ENCODE measurements around the gene CACNA1G.

Gene CACNA1G

GRCh38 chr17:50545311-50545710, 15.2 kb upstream of the CACNA1G start:
- Histone ChIP-seq H3K9me3 (ENCODE audit: control insufficient read depth, low read length) (no peaks in the 10 kb centered on the region), H3K27me3 (ENCODE audit: control insufficient read depth in 1 of 2, insufficient read depth in 1 of 2, low read length in 2 of 2) (peaks cover 0 to 5% of the 10 kb centered on the region in 2 experiments), H3K4ac (ENCODE audit: low read depth in 1 of 2, low read length in 2 of 2) (no peak overlapping the region), H3K4me2 (ENCODE audit: low read length, poor library complexity, severe bottlenecking) (no peak overlapping the region), H2AFZ (ENCODE audit: low read depth, low read length) (no peak overlapping the region), H3K14ac (ENCODE audit: low read length in 2 of 2) (no peak overlapping the region), H2BK5ac (ENCODE audit: low read depth, low read length, poor library complexity, severe bottlenecking) (no peak overlapping the region), H3K9ac (ENCODE audit: low read length) (no peak overlapping the region), H2AK5ac (ENCODE audit: low read length, severe bottlenecking) (no peak overlapping the region), H3K36me3 (ENCODE audit: control insufficient read depth in 1 of 2, insufficient read depth in 2 of 2, low read depth in 1 of 2, low read length in 2 of 2) (peaks cover 17 to 22% of the 10 kb centered on the region in 2 experiments), H3K18ac (ENCODE audit: low read depth in 1 of 2, low read length in 2 of 2) (no peak overlapping the region), H3K27ac (ENCODE audit: low read length, poor library complexity, severe bottlenecking) (no peak overlapping the region), H3K79me1 (replicated peaks; ENCODE audit: low read length, poor library complexity, severe bottlenecking) (peaks cover 13% of the 10 kb centered on the region), H4K8ac (ENCODE audit: low read length) (no peak overlapping the region), H3K23ac (ENCODE audit: low read length in 2 of 2) (no peak overlapping the region), H2BK15ac (ENCODE audit: low read depth, poor library complexity, severe bottlenecking) (no peak overlapping the region), H2BK12ac (ENCODE audit: low read length in 2 of 2) (no peak overlapping the region), H3K4me1 (ENCODE audit: control insufficient read depth, insufficient read depth, low read depth, low read length) (peaks cover 28% of the 10 kb centered on the region), H3K4me3 (ENCODE audit: insufficient read depth in 1 of 2, low read depth in 1 of 2, low read length in 2 of 2) (no peak overlapping the region), H2BK120ac (ENCODE audit: low read depth, low read length) (no peak overlapping the region), H4K91ac (ENCODE audit: low read length) (no peak overlapping the region)
- no peak for DNase-seq
- 74% methylated on average over 8 of the region's 8 CpGs for WGBS

- Histone ChIP-seq H3K27me3 (ENCODE audit: control insufficient read depth in 1 of 2, insufficient read depth in 1 of 2, low read length in 2 of 2) (peaks cover 0 to 5% of the 10 kb centered on the region in 2 experiments), H3K36me3 (ENCODE audit: control insufficient read depth in 1 of 2, insufficient read depth in 2 of 2, low read depth in 1 of 2, low read length in 2 of 2) (peaks cover 28 to 34% of the 10 kb centered on the region in 2 experiments), H3K4ac (ENCODE audit: low read depth in 1 of 2, low read length in 2 of 2) (no peak overlapping the region), H2AFZ (ENCODE audit: low read depth, low read length) (no peak overlapping the region), H3K23ac (ENCODE audit: low read length in 2 of 2) (no peak overlapping the region), H2BK5ac (ENCODE audit: low read depth, low read length, poor library complexity, severe bottlenecking) (no peak overlapping the region), H3K4me1 (ENCODE audit: control insufficient read depth, insufficient read depth, low read depth, low read length) (peaks cover 23% of the 10 kb centered on the region), H4K8ac (ENCODE audit: low read length) (no peak overlapping the region), H3K18ac (ENCODE audit: low read depth in 1 of 2, low read length in 2 of 2) (no peak overlapping the region), H4K91ac (ENCODE audit: low read length) (no peak overlapping the region), H3K27ac (ENCODE audit: low read length, poor library complexity, severe bottlenecking) (no peak overlapping the region), H2BK120ac (ENCODE audit: low read depth, low read length) (no peak overlapping the region), H3K79me1 (replicated peaks; ENCODE audit: low read length, poor library complexity, severe bottlenecking) (peaks cover 20% of the 10 kb centered on the region), H3K4me3 (ENCODE audit: insufficient read depth in 1 of 2, low read depth in 1 of 2, low read length in 2 of 2) (peak overlapping the region in 1 of 2 experiments; percentile 92), H3K9ac (ENCODE audit: low read length) (peak overlapping the region; percentile 89), H2BK15ac (ENCODE audit: low read depth, poor library complexity, severe bottlenecking) (no peak overlapping the region), H3K4me2 (ENCODE audit: low read length, poor library complexity, severe bottlenecking) (no peak overlapping the region), H2BK12ac (ENCODE audit: low read length in 2 of 2) (no peak overlapping the region), H2AK5ac (ENCODE audit: low read length, severe bottlenecking) (no peak overlapping the region), H3K9me3 (ENCODE audit: control insufficient read depth, low read length) (no peaks in the 10 kb centered on the region), H3K14ac (ENCODE audit: low read length in 2 of 2) (no peak overlapping the region)
- DNase-seq = no peak
- 56% methylated on average over 4 of the region's 4 CpGs for whole genome bisulfite sequencing
Measured at GRCh38 chr17:50546701-50547034, 13.8 kb upstream of the CACNA1G start.

DNA sequence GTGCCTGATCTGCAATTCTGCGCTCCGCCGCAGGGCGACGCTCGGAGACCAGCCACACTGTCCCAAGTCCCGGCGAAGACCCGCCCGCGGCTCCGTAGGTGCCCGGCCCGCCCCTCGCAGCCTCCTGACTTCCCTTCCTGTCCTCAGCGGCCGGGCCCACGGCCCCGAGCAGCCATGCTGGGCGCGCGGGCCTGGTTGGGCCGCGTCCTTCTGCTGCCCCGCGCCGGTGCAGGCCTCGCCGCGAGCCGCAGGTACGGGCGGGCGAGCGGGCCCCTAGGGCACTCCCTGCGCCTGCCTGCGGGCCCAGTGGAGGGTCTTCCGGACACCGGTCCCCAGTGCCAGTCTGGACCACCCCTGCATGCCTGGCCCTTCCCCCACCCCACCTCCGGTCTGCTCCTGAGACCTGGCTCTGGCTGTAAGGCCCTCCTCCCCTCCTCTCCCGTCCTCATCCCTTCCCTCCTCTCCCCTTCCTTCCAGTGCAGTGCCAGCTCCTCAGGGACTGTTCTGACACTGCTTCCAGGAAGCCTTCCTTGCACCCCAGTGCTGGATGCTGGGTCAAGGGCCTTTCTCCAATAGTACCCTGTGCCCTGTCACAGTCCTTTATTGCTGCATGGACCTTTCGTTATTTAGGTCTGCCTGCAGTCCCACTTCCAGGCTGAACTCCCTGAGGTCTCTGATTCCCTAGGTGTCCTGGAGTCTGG, 13.3 kb upstream of the CACNA1G start, which contains the start of gene SPATA20:
Gene SPATA20 (plus strand): TSS at position 140 of the 701 bp plus-strand sequence. CDS start 35 bp downstream, at position 175.
- Histone ChIP-seq H2BK12ac (ENCODE audit: low read length in 2 of 2) (peak within 1 kb of the TSS in 1 of 2 experiments; percentile 25), H3K27ac (ENCODE audit: low read length, poor library complexity, severe bottlenecking) (no peak within 1 kb of the TSS), H2BK15ac (ENCODE audit: low read depth, poor library complexity, severe bottlenecking) (peak within 1 kb of the TSS; percentile 92), H2AFZ (ENCODE audit: low read depth, low read length) (peak within 1 kb of the TSS; percentile 16), H3K4me3 (ENCODE audit: insufficient read depth in 1 of 2, low read depth in 1 of 2, low read length in 2 of 2) (peak within 1 kb of the TSS; percentile 64 to 92), H3K79me1 (replicated peaks; ENCODE audit: low read length, poor library complexity, severe bottlenecking) (peaks cover 20% of the 10 kb centered on the region), H3K36me3 (ENCODE audit: control insufficient read depth in 1 of 2, insufficient read depth in 2 of 2, low read depth in 1 of 2, low read length in 2 of 2) (peaks cover 33 to 38% of the 10 kb centered on the region in 2 experiments), H3K4me2 (ENCODE audit: low read length, poor library complexity, severe bottlenecking) (peak within 1 kb of the TSS; percentile 40), H3K4me1 (ENCODE audit: control insufficient read depth, insufficient read depth, low read depth, low read length) (peaks cover 21% of the 10 kb centered on the region), H3K4ac (ENCODE audit: low read depth in 1 of 2, low read length in 2 of 2) (peak within 1 kb of the TSS in 1 of 2 experiments; percentile 1), H4K91ac (ENCODE audit: low read length) (peak within 1 kb of the TSS; percentile 89), H3K23ac (ENCODE audit: low read length in 2 of 2) (no peak within 1 kb of the TSS), H2AK5ac (ENCODE audit: low read length, severe bottlenecking) (peak within 1 kb of the TSS; percentile 17), H4K8ac (ENCODE audit: low read length) (peak within 1 kb of the TSS; percentile 49), H3K27me3 (ENCODE audit: control insufficient read depth in 1 of 2, insufficient read depth in 1 of 2, low read length in 2 of 2) (peaks cover 0 to 5% of the 10 kb centered on the region in 2 experiments), H3K9ac (ENCODE audit: low read length) (peak within 1 kb of the TSS; percentile 89), H3K9me3 (ENCODE audit: control insufficient read depth, low read length) (no peaks in the 10 kb centered on the region), H3K18ac (ENCODE audit: low read depth in 1 of 2, low read length in 2 of 2) (peak within 1 kb of the TSS; percentile 40 to 76), H2BK5ac (ENCODE audit: low read depth, low read length, poor library complexity, severe bottlenecking) (no peak within 1 kb of the TSS), H3K14ac (ENCODE audit: low read length in 2 of 2) (peak within 1 kb of the TSS in 1 of 2 experiments; percentile 56), H2BK120ac (ENCODE audit: low read depth, low read length) (peak within 1 kb of the TSS; percentile 78)
- peak; percentile 89 for DNase-seq
- 1% methylated on average over 40 of the region's 42 CpGs for WGBS

DNA sequence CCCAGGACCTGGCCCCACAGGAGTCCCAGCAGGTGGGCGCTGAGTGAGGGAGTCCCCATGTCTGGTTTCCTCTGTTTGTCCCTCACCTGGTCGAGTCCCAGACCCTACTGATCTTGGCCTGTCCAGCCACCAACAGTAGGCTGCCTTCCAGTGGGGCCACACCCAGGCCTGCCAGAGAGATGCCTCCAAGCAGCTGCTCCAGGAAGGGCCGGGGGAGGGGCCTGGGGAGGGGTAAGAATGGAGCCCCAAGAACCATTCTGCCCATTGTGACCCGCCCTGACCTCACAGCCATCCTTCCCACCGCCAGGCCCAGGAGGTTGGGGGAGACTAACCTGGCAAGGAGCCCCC, 12.8 kb upstream of the CACNA1G start:
- Histone ChIP-seq H2AFZ (ENCODE audit: low read depth, low read length) (no peak overlapping the region), H4K8ac (ENCODE audit: low read length) (peak overlapping the region; percentile 49), H3K9me3 (ENCODE audit: control insufficient read depth, low read length) (no peaks in the 10 kb centered on the region), H3K27ac (ENCODE audit: low read length, poor library complexity, severe bottlenecking) (no peak overlapping the region), H3K27me3 (ENCODE audit: control insufficient read depth in 1 of 2, insufficient read depth in 1 of 2, low read length in 2 of 2) (peaks cover 0 to 5% of the 10 kb centered on the region in 2 experiments), H3K14ac (ENCODE audit: low read length in 2 of 2) (peak overlapping the region in 1 of 2 experiments; percentile 13), H2AK5ac (ENCODE audit: low read length, severe bottlenecking) (no peak overlapping the region), H3K23ac (ENCODE audit: low read length in 2 of 2) (no peak overlapping the region), H3K4me3 (ENCODE audit: insufficient read depth in 1 of 2, low read depth in 1 of 2, low read length in 2 of 2) (peak overlapping the region; percentile 64 to 92), H4K91ac (ENCODE audit: low read length) (peak overlapping the region; percentile 5), H2BK5ac (ENCODE audit: low read depth, low read length, poor library complexity, severe bottlenecking) (no peak overlapping the region), H3K18ac (ENCODE audit: low read depth in 1 of 2, low read length in 2 of 2) (no peak overlapping the region), H3K79me1 (replicated peaks; ENCODE audit: low read length, poor library complexity, severe bottlenecking) (peaks cover 20% of the 10 kb centered on the region), H2BK12ac (ENCODE audit: low read length in 2 of 2) (no peak overlapping the region), H3K4me2 (ENCODE audit: low read length, poor library complexity, severe bottlenecking) (peak overlapping the region; percentile 40), H2BK15ac (ENCODE audit: low read depth, poor library complexity, severe bottlenecking) (no peak overlapping the region), H3K4ac (ENCODE audit: low read depth in 1 of 2, low read length in 2 of 2) (peak overlapping the region in 1 of 2 experiments; percentile 1), H3K36me3 (ENCODE audit: control insufficient read depth in 1 of 2, insufficient read depth in 2 of 2, low read depth in 1 of 2, low read length in 2 of 2) (peaks cover 36 to 38% of the 10 kb centered on the region in 2 experiments), H3K9ac (ENCODE audit: low read length) (peak overlapping the region; percentile 89), H3K4me1 (ENCODE audit: control insufficient read depth, insufficient read depth, low read depth, low read length) (peaks cover 18% of the 10 kb centered on the region), H2BK120ac (ENCODE audit: low read depth, low read length) (no peak overlapping the region)
- 71% methylated on average over 2 of the region's 5 CpGs for WGBS
- no peak for DNase-seq
